ENCODE data around the gene KIAA1671. TPM values are rescaled to one million over a fixed set of nuclear protein-coding genes. Genes with fewer than 3 reads are reported as not detected.

Gene KIAA1671
- total and polyA plus RNA-seq, 2 donors (not counting 1 experiment from before 2014, with no cell fraction given), result 0.01 to 0.02 TPM

- WGBS (ENCODE audit: insufficient coverage), result 90% methylated on average over 6 of the region's 6 CpGs
Observed at GRCh38 chr22:25071720-25072119, 119.2 kb downstream of the KIAA1671 start.

GRCh38 chr22:25072406-25072805, 119.9 kb downstream of the KIAA1671 start:
- H3K9me3 Mint-ChIP-seq (ENCODE audit: insufficient read depth), result no peaks in the 10 kb centered on the region
- Histone ChIP-seq H2AFZ (ENCODE audit: insufficient read depth, low read depth, low read length, poor library complexity, severe bottlenecking) (no peak overlapping the region), H3K4me3 (ENCODE audit: control extremely low read depth in 1 of 5, extremely low read depth in 1 of 5, insufficient read depth in 1 of 5, low read depth in 2 of 5, low read length in 4 of 5) (no peak overlapping the region), H4K20me1 (ENCODE audit: control insufficient read depth, insufficient read depth, low read length, poor library complexity, severe bottlenecking) (no peaks in the 10 kb centered on the region), H3K27ac (ENCODE audit: low read length in 2 of 2) (no peak overlapping the region), H3K79me2 (ENCODE audit: control insufficient read depth, insufficient read depth, low read length) (no peaks in the 10 kb centered on the region), H3K36me3 (replicated peaks in 1 of 2; ENCODE audit: control extremely low read depth in 1 of 2, control insufficient read depth in 1 of 2, extremely low read depth in 1 of 2, insufficient read depth in 2 of 2, low read length in 1 of 2) (no peaks in the 10 kb centered on the region), H3K9me3 (ENCODE audit: control extremely low read depth in 1 of 3, control insufficient read depth in 2 of 3, insufficient read depth in 1 of 3, low read length in 2 of 3) (no peaks in the 10 kb centered on the region), H3K9ac (ENCODE audit: low read length) (no peak overlapping the region), H3K4me2 (replicated peaks; ENCODE audit: low read depth, low read length, poor library complexity, severe bottlenecking) (no peak overlapping the region), H3K4me1 (ENCODE audit: control insufficient read depth in 2 of 2, insufficient read depth in 2 of 2, low read length in 2 of 2) (no peaks in the 10 kb centered on the region), H3K27me3 (replicated peaks in 1 of 4; ENCODE audit: control extremely low read depth in 1 of 4, control insufficient read depth in 3 of 4, insufficient read depth in 4 of 4, low read length in 3 of 4) (peaks cover 0 to 29% (median 2%) of the 10 kb centered on the region in 4 experiments)
- intact Hi-C loops (cut with micrococcal nuclease), result no loop called here
- H3K4me3 Mint-ChIP-seq, result no peak overlapping the region
- no peaks in the 10 kb centered on the region for H3K4me1 Mint-ChIP-seq
- TF ChIP-seq EZH2 (IDR thresholded peaks at IDR 0.05; ENCODE audit: borderline replicate concordance, insufficient read depth, low read depth, low read length, poor library complexity, severe bottlenecking), result no peak
- TF ChIP-seq CTCF (IDR thresholded peaks at IDR 0.05), result no peak
- 72% methylated on average over 6 of the region's 7 CpGs for WGBS (ENCODE audit: insufficient coverage)
- ATAC-seq (ENCODE audit: low read depth), result no peak
- H3K27me3 Mint-ChIP-seq, result peaks cover 44% of the 10 kb centered on the region
- no peak for DNase-seq
- ChIA-PET POLR2A (no interaction called here), CTCF (no interaction called here)
- H3K27ac Mint-ChIP-seq, result no peak overlapping the region

More at GRCh38 chr22:25071720-25072119, 119.2 kb downstream of the KIAA1671 start:
- H3K4me3 ChIP-seq (ENCODE audit: control extremely low read depth in 1 of 5, extremely low read depth in 1 of 5, insufficient read depth in 1 of 5, low read depth in 2 of 5, low read length in 4 of 5), result no peak overlapping the region
- no peaks in the 10 kb centered on the region for H3K79me2 ChIP-seq (ENCODE audit: control insufficient read depth, insufficient read depth, low read length)
- no peak overlapping the region for H2AFZ ChIP-seq (ENCODE audit: insufficient read depth, low read depth, low read length, poor library complexity, severe bottlenecking)
- H3K4me1 Mint-ChIP-seq, result no peaks in the 10 kb centered on the region
- DNase-seq (no peak), ATAC-seq (ENCODE audit: low read depth) (no peak)
- no peak for TF ChIP-seq CTCF (IDR thresholded peaks at IDR 0.05)
- TF ChIP-seq EZH2 (IDR thresholded peaks at IDR 0.05; ENCODE audit: borderline replicate concordance, insufficient read depth, low read depth, low read length, poor library complexity, severe bottlenecking), result no peak
- H3K4me2 ChIP-seq (replicated peaks; ENCODE audit: low read depth, low read length, poor library complexity, severe bottlenecking), result no peak overlapping the region
- ChIA-PET POLR2A (no interaction called here), CTCF (no interaction called here)
- H3K36me3 ChIP-seq (replicated peaks in 1 of 2; ENCODE audit: control extremely low read depth in 1 of 2, control insufficient read depth in 1 of 2, extremely low read depth in 1 of 2, insufficient read depth in 2 of 2, low read length in 1 of 2), result no peaks in the 10 kb centered on the region
- no peaks in the 10 kb centered on the region for H4K20me1 ChIP-seq (ENCODE audit: control insufficient read depth, insufficient read depth, low read length, poor library complexity, severe bottlenecking)
- no peaks in the 10 kb centered on the region for H3K9me3 Mint-ChIP-seq (ENCODE audit: insufficient read depth)
- H3K27me3 ChIP-seq (replicated peaks in 1 of 4; ENCODE audit: control extremely low read depth in 1 of 4, control insufficient read depth in 3 of 4, insufficient read depth in 4 of 4, low read length in 3 of 4), result peaks cover 0 to 29% (median 2%) of the 10 kb centered on the region in 4 experiments
- no peak overlapping the region for H3K4me3 Mint-ChIP-seq
- no peak overlapping the region for H3K27ac Mint-ChIP-seq
- no peaks in the 10 kb centered on the region for H3K4me1 ChIP-seq (ENCODE audit: control insufficient read depth in 2 of 2, insufficient read depth in 2 of 2, low read length in 2 of 2)
- H3K9ac ChIP-seq (ENCODE audit: low read length), result no peak overlapping the region
- H3K27ac ChIP-seq (ENCODE audit: low read length in 2 of 2), result no peak overlapping the region
- intact Hi-C loops (cut with micrococcal nuclease), result no loop called here
- H3K27me3 Mint-ChIP-seq, result peaks cover 41% of the 10 kb centered on the region
- H3K9me3 ChIP-seq (ENCODE audit: control extremely low read depth in 1 of 3, control insufficient read depth in 2 of 3, insufficient read depth in 1 of 3, low read length in 2 of 3), result no peaks in the 10 kb centered on the region
